Stimulated activated CD4-positive, alpha-beta T cell treated with anti-CD3 and anti-CD28 coated beads, TNF-alpha, amount 100 ng/mL, for 48 hours (primary cell): ENCODE measurements around the gene KLK15.
A peak's percentile ranks its signal among the peaks of the same experiment; 100 is the strongest.
"Not testable (repeated sequence)": the region's sequence is repeated elsewhere in the genome, so short reads cannot be mapped to it uniquely, and the experiment has no call there.

Experiments
- DNase-seq, 3 donors: peaks; one replicate each; pipeline ENCODE4 v3.0.0-alpha.2; 2020; ENCODE audit warnings: low read depth in 3 of 3

Gene KLK15

DNA sequence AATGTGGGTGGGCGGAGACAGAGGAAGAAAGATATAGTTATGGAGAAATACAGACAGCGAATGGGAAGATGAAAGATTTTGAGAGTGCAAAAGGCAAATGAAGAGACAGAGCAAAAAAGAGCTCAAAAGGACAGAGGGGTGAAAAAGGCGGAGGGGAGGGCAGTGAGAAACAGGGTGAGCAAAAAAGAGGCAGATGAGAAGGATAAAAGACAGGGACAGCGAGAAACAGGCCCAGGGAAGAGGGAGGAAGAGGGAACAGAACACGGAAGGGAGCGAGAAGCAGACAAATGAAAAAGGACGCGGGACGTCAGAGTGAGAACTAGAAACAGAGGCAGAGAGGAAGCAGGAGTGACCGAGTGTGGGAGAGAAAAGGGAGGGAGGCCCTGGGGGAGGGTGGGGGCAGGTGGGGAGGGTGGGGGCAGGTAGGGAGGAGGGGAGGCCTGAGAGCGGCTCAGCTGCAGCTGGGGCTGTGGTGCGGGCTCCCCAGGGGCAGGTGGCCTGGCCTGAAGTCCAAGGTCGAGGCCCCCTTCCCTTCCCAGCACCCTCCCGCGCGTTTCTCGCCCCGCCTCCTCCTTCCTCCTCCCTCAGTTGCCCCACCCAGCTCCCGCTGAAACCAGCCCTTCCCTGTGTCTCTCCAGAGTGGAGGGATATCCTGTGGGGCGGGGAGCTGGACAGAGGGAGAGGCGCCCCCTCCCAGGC lies 12.7 kb downstream of the KLK15 start:
- no peak for DNase-seq

GRCh38 chr19:50820086-50820485 lies 13.3 kb downstream of the KLK15 start:
- DNase-seq: no peak

DNA sequence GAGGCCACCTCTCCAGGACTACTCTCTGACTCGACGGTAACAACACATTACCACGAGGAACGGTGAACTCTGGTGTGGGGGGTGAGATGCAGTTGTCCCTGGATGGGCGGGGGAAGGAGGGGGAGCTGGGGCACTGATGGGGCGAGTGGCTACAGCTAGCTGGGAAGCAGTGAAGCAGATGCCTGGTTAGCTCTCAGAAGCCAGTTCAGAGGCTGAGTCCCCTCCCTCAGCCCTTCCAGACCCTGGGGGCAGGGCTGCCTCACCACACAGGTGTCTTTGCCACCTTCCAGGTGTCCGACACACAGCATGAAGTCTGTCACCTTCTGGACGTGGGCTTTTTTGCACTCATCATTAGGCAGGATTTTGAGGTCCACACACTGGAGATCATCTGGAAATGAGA lies 13.7 kb downstream of the KLK15 start:
- DNase-seq: no peak

GRCh38 chr19:50818859-50819472 lies 14.4 kb downstream of the KLK15 start:
- DNase-seq: no peak

GRCh38 chr19:50817941-50818858 lies 15.2 kb downstream of the KLK15 start:
- DNase-seq: peak in 1 of 3 donors; percentile 73

- no peak for DNase-seq
Measured at GRCh38 chr19:50815439-50815838, 17.9 kb downstream of the KLK15 start.

DNA sequence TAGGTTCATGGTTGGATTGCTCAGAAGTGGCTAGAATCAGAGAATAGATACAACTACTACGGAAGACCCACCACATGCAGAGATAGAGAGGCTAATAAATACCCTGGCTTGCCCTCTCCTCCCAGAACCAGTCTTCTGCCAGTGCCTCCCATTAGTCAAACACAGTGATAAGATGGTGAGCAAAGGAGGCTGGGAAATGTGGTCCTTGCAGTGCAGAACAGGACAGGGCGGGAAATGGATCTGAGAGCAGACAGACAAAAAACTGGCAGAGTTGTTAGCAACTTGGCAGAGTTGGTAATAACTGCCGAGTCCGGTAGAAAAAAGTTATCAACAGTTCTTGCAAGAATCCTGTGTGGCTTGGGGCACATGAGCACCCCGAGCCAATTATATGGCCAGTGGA lies 18.5 kb downstream of the KLK15 start:
- no peak for DNase-seq

GRCh38 chr19:50812474-50812873 lies 20.9 kb downstream of the KLK15 start:
- no peak for DNase-seq

DNA sequence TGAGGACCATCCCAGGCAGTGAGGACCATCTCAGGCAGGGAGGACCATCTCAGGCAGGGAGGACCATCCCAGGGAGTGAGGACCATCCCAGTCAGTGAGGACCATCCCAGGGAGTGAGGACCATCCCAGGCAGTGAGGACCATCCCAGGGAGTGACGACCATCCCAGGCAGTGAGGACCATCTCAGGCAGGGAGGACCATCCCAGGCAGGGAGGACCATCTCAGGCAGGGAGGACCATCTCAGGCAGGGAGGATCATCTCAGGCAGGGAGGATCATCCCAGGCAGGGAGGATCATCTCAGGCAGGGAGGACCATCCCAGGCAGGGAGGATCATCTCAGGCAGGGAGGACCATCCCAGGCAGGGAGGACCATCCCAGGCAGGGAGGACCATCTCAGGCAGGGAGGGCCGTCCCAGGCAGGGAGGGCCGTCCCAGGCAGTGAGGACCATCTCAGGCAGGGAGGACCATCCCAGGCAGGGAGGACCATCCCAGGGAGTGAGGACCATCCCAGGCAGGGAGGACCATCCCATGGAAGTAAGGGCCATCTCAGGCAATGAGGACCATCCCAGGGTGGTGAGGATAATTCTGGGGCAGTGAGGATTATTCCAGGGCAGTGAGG lies 21.6 kb downstream of the KLK15 start:
- not testable (repeated sequence) for DNase-seq

DNA sequence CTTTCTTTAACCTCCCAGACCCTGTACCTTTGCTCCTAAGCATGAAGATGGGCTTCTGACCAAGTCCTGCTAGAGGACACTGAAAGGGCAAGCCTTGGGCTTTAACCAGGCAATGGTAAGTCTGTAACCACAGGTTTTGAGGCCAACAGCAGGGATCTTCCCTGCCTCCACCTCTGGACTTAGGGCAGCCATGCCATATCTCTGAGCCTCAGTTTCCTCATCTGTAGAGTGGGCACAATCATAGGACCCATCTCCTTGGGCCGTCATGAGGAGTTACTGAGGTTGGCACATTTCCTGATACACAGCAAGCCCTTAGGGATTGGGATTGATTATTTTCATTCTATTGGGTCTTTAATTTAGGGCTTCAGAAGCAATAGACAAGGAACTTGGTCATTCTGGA lies 24.5 kb downstream of the KLK15 start:
- no peak for DNase-seq

DNA sequence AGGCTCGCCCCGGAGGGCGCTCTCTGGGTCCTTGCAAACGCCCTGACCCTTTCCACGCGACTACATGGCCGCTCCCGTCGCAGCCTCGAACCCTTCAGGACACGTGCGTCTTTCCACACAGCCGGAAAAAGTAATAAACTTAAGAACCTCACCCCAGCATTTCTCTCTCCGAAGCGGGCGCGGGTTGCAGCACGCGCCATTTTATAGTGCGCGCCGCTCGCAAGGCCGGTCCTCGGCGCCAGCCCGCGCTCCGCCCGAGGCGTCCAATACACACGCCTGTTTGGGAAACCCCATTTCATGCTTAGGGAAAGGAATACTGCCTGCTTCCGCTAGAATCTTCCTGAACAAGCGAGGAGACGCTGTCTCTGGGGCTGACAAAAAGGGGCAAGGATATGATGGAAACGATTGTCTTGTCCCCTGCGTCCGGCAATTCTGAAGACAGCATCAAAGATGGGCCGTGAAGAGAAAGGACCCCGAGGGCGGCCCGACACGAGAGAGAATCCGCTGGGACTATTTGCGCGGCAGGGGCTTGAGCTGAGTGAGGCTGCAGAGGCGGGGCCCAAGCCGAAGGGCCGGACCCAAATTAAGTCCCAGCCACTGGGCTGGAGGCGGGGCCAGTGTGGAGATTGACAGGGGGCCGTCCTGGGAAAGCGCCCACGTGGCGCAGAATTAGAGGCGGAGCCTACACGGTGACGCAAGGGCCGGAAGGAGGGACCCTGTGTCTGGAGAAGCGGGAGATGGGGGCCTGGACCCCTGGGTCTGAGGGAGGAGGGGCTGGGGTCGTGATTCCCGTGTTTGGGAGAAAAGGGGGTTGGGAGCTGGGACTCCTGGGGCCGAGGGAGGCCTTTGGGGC lies 28.7 kb downstream of the KLK15 start:
- peak; percentile 92 to 99 (median 97) for DNase-seq

- DNase-seq: no peak
Measured at GRCh38 chr19:50803633-50804419, 29.5 kb downstream of the KLK15 start.

GRCh38 chr19:50801107-50801506 lies 32.3 kb downstream of the KLK15 start:
- no peak for DNase-seq

GRCh38 chr19:50799547-50799851 lies 33.9 kb downstream of the KLK15 start:
- DNase-seq: no peak

DNA sequence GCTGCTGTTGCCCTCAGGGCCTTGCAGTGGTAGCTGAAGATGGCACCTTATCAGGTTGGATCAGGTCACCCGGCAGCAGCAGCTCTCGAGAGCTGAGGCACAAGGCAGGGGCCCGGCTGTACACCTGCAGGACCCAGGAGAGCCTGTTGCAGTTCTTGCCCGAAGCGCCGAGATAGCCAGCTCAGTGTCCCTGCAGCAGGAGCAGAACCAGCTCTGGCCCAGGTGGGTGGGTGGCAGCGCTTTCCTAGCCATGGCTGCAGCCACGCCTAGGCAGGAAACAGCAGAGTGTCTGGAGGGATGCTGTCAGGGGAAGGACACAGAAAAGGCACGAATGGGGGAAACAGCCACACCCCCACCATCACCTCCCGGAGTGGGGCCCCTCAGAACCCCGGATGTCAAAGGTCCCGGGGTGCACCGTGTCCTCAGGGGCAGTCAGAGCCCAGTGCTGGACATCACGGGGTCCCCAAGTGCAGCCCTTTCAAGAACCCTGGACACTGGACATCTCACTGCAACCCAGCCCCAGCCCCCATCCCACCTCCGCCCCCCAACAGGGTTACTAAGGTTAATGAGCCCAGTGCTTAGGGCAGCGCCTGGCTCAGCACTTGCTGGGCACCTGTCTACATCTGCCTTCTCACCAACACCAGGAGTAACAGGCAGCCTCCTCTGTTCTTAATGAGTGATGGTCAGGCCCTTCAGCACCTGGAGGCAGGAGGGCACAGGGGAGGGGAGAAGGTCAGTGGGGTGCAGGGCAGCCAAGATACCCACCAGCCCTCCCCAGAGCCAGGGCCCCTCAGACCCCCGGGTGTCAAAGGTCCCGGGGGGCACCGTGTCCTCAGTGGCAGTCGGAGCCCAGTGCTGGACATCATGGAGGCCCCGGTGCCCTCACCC lies 34.5 kb downstream of the KLK15 start:
- DNase-seq: no peak

GRCh38 chr19:50797781-50798658 lies 35.4 kb downstream of the KLK15 start:
- DNase-seq: no peak

GRCh38 chr19:50797429-50797780 lies 36.0 kb downstream of the KLK15 start:
- no peak for DNase-seq

GRCh38 chr19:50796634-50797428 lies 36.5 kb downstream of the KLK15 start:
- DNase-seq: no peak
